GM12878 (cell line): ENCODE data around the gene SV2B. TPM values are rescaled to one million over a fixed set of nuclear protein-coding genes. Genes with fewer than 3 reads are reported as not detected.

ENCODE experiments used
- ATAC-seq: fragments of 200-7000 bp; cut with Tn5 transposase; 3 replicates; pipeline ENCODE4 v1.9.1; 2020; ENCODE audit warnings: mild to moderate bottlenecking, moderate library complexity
- BruUV-seq: library from RNA; stranded (reverse); fragments of 400-500 nt; replicated peaks from 2 replicates; lab custom pipeline; 2021; lab: Mats Ljungman, UMichigan
- CTCF ChIA-PET: fragments of 300-600 bp; sonication (Branson Sonifier 250); formaldehyde crosslinking; extraction: SDS; loops from one replicate; lab custom pipeline; 2021; ENCODE audit warnings: inconsistent platforms; lab: Yijun Ruan, JAX
- POLR2A ChIA-PET: fragments of 350-600 bp; formaldehyde crosslinking; extraction: SDS; loops from one replicate; lab custom pipeline; 2021; ENCODE audit warnings: inconsistent platforms; lab: Charles Lee
- RAD21 ChIA-PET: fragments of 300-600 bp; sonication (Branson Sonifier 250); formaldehyde crosslinking; loops from one replicate; lab custom pipeline; 2023; ENCODE audit warnings: antibody characterized with exemption; ENCODE audit not compliant: unreplicated experiment; lab: Charles Lee
- SMC1A ChIA-PET: fragments of 300-600 bp; sonication (Branson Sonifier 250); formaldehyde crosslinking; loops from one replicate; lab custom pipeline; 2023; ENCODE audit not compliant: unreplicated experiment, uncharacterized antibody; lab: Charles Lee
- DNase-seq: peaks from one replicate; pipeline ENCODE4 v3.0.0-alpha.2; 2011; ENCODE audit warnings: low read depth, low spot score
- FAIRE-seq: peaks from 3 replicates; lab custom pipeline; 2011; peaks lifted over from hg19 to GRCh38; lab: Jason Lieb, UNC
- H2AFZ ChIP-seq: 2 replicates; pipeline ENCODE4 v1.6.0; 2011; ENCODE audit warnings: low read depth, low read length, control low read depth; ENCODE audit not compliant: control insufficient read depth
- H3K27ac ChIP-seq: 2 replicates; pipeline ENCODE4 v1.5.1; 2011; ENCODE audit warnings: control low read depth; ENCODE audit not compliant: control insufficient read depth, insufficient read depth
- H3K27me3 ChIP-seq, 2 experiments: replicated peaks in 1 of 2; 2 replicates each; pipeline versions ENCODE4 v1.6.0 to v1.6.1; 2011; ENCODE audit warnings: low read length in 1 of 2; ENCODE audit not compliant: control insufficient read depth in 2 of 2, insufficient read depth in 2 of 2
- H3K36me3 ChIP-seq, 2 experiments: 2 replicates each; pipeline ENCODE4 v1.5.1; 2011; ENCODE audit warnings: low read length in 1 of 2; ENCODE audit not compliant: control insufficient read depth in 2 of 2, insufficient read depth in 2 of 2
- H3K4me1 ChIP-seq: 2 replicates; pipeline ENCODE4 v1.6.1; 2011; ENCODE audit warnings: mild to moderate bottlenecking, low read length, moderate library complexity, mixed read lengths; ENCODE audit not compliant: control insufficient read depth, insufficient read depth
- H3K4me2 ChIP-seq: 2 replicates; pipeline ENCODE4 v1.6.0; 2011; ENCODE audit warnings: control low read depth; ENCODE audit not compliant: control insufficient read depth, insufficient read depth
- H3K4me3 ChIP-seq: fragments of 200-600 bp; sonication (generic); 2 replicates; pipeline ENCODE4 v1.5.1; 2016
- H3K79me2 ChIP-seq: 2 replicates; pipeline ENCODE4 v1.6.0; 2011; ENCODE audit warnings: low read length; ENCODE audit not compliant: control insufficient read depth, insufficient read depth
- H3K9ac ChIP-seq: 2 replicates; pipeline ENCODE4 v1.8.0; 2011; ENCODE audit warnings: low read length, control low read depth, mixed read lengths; ENCODE audit not compliant: control insufficient read depth, insufficient read depth
- H3K9me3 ChIP-seq: replicated peaks from 3 replicates; pipeline ENCODE4 v1.5.1; 2011; ENCODE audit warnings: mild to moderate bottlenecking, low read length; ENCODE audit not compliant: control insufficient read depth, insufficient read depth
- H4K20me1 ChIP-seq: 2 replicates; pipeline ENCODE4 v1.6.0; 2011; ENCODE audit not compliant: control insufficient read depth, insufficient read depth
- EED ChIP-seq: sonication (generic); IDR thresholded peaks from 2 replicates; pipeline ENCODE4 v1.6.1; 2016; ENCODE audit warnings: antibody characterized with exemption, low read depth
- GATAD2B ChIP-seq: fragments of 450-650 bp; conservative IDR thresholded peaks from 2 replicates; pipeline ENCODE4 v1.6.1; 2017; ENCODE audit warnings: low read depth, mild to moderate bottlenecking, moderate library complexity
- HCFC1 ChIP-seq: fragments of 150-350 bp; IDR thresholded peaks from 2 replicates; pipeline ENCODE4 v1.6.1; 2014; ENCODE audit warnings: low read length
- HDAC6 ChIP-seq: fragments of 200-600 bp; sonication (generic); IDR thresholded peaks from one replicate; pipeline ENCODE4 v1.8.0; 2017; ENCODE audit warnings: antibody characterized with exemption; ENCODE audit not compliant: unreplicated experiment
- MEF2B ChIP-seq: fragments of 450-650 bp; IDR thresholded peaks from 2 replicates; pipeline ENCODE4 v1.6.1; 2018; ENCODE audit warnings: mild to moderate bottlenecking, moderate library complexity; ENCODE audit not compliant: partially characterized antibody, poor library complexity, severe bottlenecking
- MLLT1 ChIP-seq: fragments of 450-650 bp; IDR thresholded peaks from 2 replicates; pipeline ENCODE4 v1.6.1; 2016; ENCODE audit warnings: mild to moderate bottlenecking
- NFYA ChIP-seq: IDR thresholded peaks from 2 replicates; pipeline ENCODE4 v1.6.1; 2011; ENCODE audit warnings: low read depth, mild to moderate bottlenecking, low read length, improper control_type of control experiment, borderline replicate concordance
- SREBF1 ChIP-seq: IDR thresholded peaks from 2 replicates; pipeline ENCODE4 v1.6.1; 2012; ENCODE audit warnings: mild to moderate bottlenecking, low read length
- TCF3 ChIP-seq: IDR thresholded peaks from 2 replicates; pipeline ENCODE4 v1.6.1; 2012; ENCODE audit warnings: low read depth, mild to moderate bottlenecking, low read length, borderline replicate concordance; ENCODE audit not compliant: insufficient read depth
- ZBTB40 ChIP-seq: fragments of 450-650 bp; IDR thresholded peaks from 2 replicates; pipeline ENCODE4 v1.6.1; 2016; ENCODE audit warnings: mild to moderate bottlenecking, moderate library complexity, borderline replicate concordance
- WGBS: methylation state at CpG from one replicate; pipeline ENCODE4 v1.1.6; 2016; ENCODE audit warnings: low lambda C conversion rate; ENCODE audit not compliant: insufficient replicate concordance, insufficient coverage; ENCODE audit errors: missing lambda C conversion rate; 5-methylcytosine and 5-hydroxymethylcytosine counted together
- in situ Hi-C: fragments of 300-500 bp; cut with MboI; formaldehyde crosslinking; loops from 9 replicates; pipeline ENCODE4 v1.14.3; 2018; ENCODE audit warnings: mixed read lengths
- intact Hi-C: fragments of 100-400 bp; cut with micrococcal nuclease; formaldehyde crosslinking; loops from one replicate; pipeline ENCODE4 v1.14.2; 2022; ENCODE audit not compliant: unreplicated experiment
- polyA plus RNA-seq, 11 experiments: library from polyadenylated mRNA; depleted of rRNA in 4 of 11; unstranded in 6 of 11; stranded (reverse) in 5 of 11; fragments of >200 nt; fragmentation: Nextera tagmentation in 4 of 11; fragmentation: Illumina TruSeq in 1 of 11; extraction: Ambion mirVana in 4 of 11; extraction: Trizol in 1 of 11; gene quantifications; 1 replicate in 1 of 11; 2 replicates in 10 of 11; pipeline versions ENCODE4 v1.2.1 to v1.2.3, GENCODE V29; 2011 to 2016; ENCODE audit warnings: inconsistent platforms in 2 of 11, missing spikeins in 2 of 11, low read depth in 1 of 11
- total RNA-seq, 4 experiments: library from RNA; depleted of rRNA in 3 of 4; stranded (reverse); fragments of >200 nt in 3 of 4; fragmentation: Illumina TruSeq in 1 of 4; extraction: Trizol in 1 of 4; gene quantifications; 2 replicates each; pipeline versions ENCODE4 v1.2.1 to v1.2.3, GENCODE V29; 2013 to 2021

The SV2B gene
- total and polyA plus RNA-seq, 10 of the 15 experiments (the other 5 are each of a cell fraction or from before 2014, with no cell fraction given), result 0.03 to 1.7 (median 1.3) TPM

- DNase-seq (no peak), ATAC-seq (no peak), FAIRE-seq (no peak)
- Histone ChIP-seq H4K20me1 (no peaks in the 10 kb centered on the region), H3K27me3 (peaks cover 15 to 18% of the 10 kb centered on the region in 2 experiments), H3K9me3 (no peaks in the 10 kb centered on the region), H3K4me1 (no peaks in the 10 kb centered on the region), H3K79me2 (no peaks in the 10 kb centered on the region), H3K36me3 (no peaks in the 10 kb centered on the region), H3K9ac (no peak overlapping the region), H2AFZ (no peak overlapping the region), H3K4me3 (no peak overlapping the region), H3K4me2 (no peak overlapping the region), H3K27ac (no peak overlapping the region)
- RAD21 ChIA-PET, result no interaction called here
- POLR2A ChIA-PET, result no interaction called here
- no TSS peak for BruUV-seq
- 31% methylated on average over 6 of the region's 6 CpGs for WGBS
- no peak for TF ChIP-seq MEF2B
- TF ChIP-seq EED, result peak; percentile 39; the same call in 1 of the 2 replicates
- TF ChIP-seq NFYA, result no peak
- no peak for TF ChIP-seq TCF3
- in situ Hi-C loops (no loop called here), intact Hi-C loops (no loop called here)
- CTCF ChIA-PET, result interaction anchor here (1.2 to 1.4 kb wide), 2 partner anchors 38 to 123 kb away, joined by 3 read pairs; no protein-coding TSS in a partner anchor
- SMC1A ChIA-PET, result interaction anchor here (0.9 to 1.0 kb wide), 2 partner anchors 16 to 45 kb away, joined by 3 read pairs; no protein-coding TSS in a partner anchor
These were observed 2.7 kb downstream of the SV2B start for GRCh38 chr15:91102546-91103330.

GRCh38 chr15:91104111-91104510 is 4.1 kb downstream of the SV2B start:
- Histone ChIP-seq H3K4me3 (no peak overlapping the region), H3K4me1 (no peaks in the 10 kb centered on the region), H3K79me2 (no peaks in the 10 kb centered on the region), H3K36me3 (no peaks in the 10 kb centered on the region), H3K9ac (no peak overlapping the region), H3K27me3 (peaks cover 13 to 14% of the 10 kb centered on the region in 2 experiments), H3K27ac (no peak overlapping the region), H2AFZ (no peak overlapping the region), H3K9me3 (no peaks in the 10 kb centered on the region), H3K4me2 (no peak overlapping the region), H4K20me1 (no peaks in the 10 kb centered on the region)
- FAIRE-seq, result no peak
- 86% methylated on average over 1 of the region's 1 CpG for WGBS
- no peak for ATAC-seq
- no peak for DNase-seq
- BruUV-seq, result no TSS peak
- ChIA-PET CTCF (interaction anchor here (1.0 kb wide), 1 partner anchor 32 kb away, joined by 3 read pairs; no protein-coding TSS in a partner anchor), RAD21 (no interaction called here), POLR2A (no interaction called here), SMC1A (interaction anchor here (1.0 kb wide), 1 partner anchor 31 kb away, joined by 3 read pairs; no protein-coding TSS in a partner anchor)
- intact Hi-C loops, result no loop called here
- in situ Hi-C loops, result no loop called here
- TF ChIP-seq SREBF1 (no peak), HDAC6 (no peak), HCFC1 (no peak), ZBTB40 (no peak), MLLT1 (no peak), TCF3 (no peak), GATAD2B (no peak)
